Stomach (tissue), 9 donors: ENCODE results near the gene DHPS. TPM values are rescaled to one million over a fixed set of nuclear protein-coding genes. Genes with fewer than 3 reads are reported as not detected.
"Not testable (repeated sequence)": the region's sequence is repeated elsewhere in the genome, so short reads cannot be mapped to it uniquely, and the experiment has no call there.

Experiments used
- DNase-seq, 2 donors: peaks; one replicate each; pipeline versions ENCODE4 v3.0.0 to v3.0.0-alpha.2; 2013 to 2019
- H3K27ac ChIP-seq, 5 donors: fragments of 200-600 bp in 4 of 5; sonication (generic) in 4 of 5; one replicate each; pipeline ENCODE4 v1.5.1; 2013 to 2019; ENCODE audit warnings: mild to moderate bottlenecking in 1 of 5, moderate library complexity in 1 of 5
- H3K27me3 ChIP-seq, 3 donors: fragments of 200-600 bp; sonication (generic); one replicate each; pipeline ENCODE4 v1.5.1; 2017 to 2019; ENCODE audit warnings: mixed run types in 1 of 3
- H3K36me3 ChIP-seq, 4 donors: fragments of 200-600 bp; sonication (generic); 1 replicate in 3 of 4; 2 replicates in 1 of 4; pipeline ENCODE4 v1.5.1; 2016 to 2019
- H3K4me1 ChIP-seq, 4 donors: fragments of 200-600 bp; sonication (generic); one replicate each; pipeline ENCODE4 v1.5.1; 2016 to 2019
- H3K4me3 ChIP-seq, 4 donors: fragments of 200-600 bp; sonication (generic) in 3 of 4; one replicate each; pipeline ENCODE4 v1.5.1; 2016 to 2019; ENCODE audit warnings: mild to moderate bottlenecking in 1 of 4
- H3K9me3 ChIP-seq, 4 donors: fragments of 200-600 bp; sonication (generic); one replicate each; pipeline ENCODE4 v1.5.1; 2016 to 2019
- EP300 ChIP-seq: sonication (generic); formaldehyde crosslinking; IDR thresholded peaks from one replicate; pipeline ENCODE4 v1.6.1; 2017; ENCODE audit warnings: antibody characterized with exemption
- POLR2A ChIP-seq, 4 donors: fragments of 450-650 bp; IDR thresholded peaks; one replicate each; pipeline ENCODE4 v1.6.1; 2016; ENCODE audit warnings: antibody characterized with exemption in 4 of 4, control low read depth in 2 of 4, mild to moderate bottlenecking in 1 of 4, moderate library complexity in 1 of 4
- POLR2AphosphoS5 ChIP-seq, 3 donors: sonication (generic); formaldehyde crosslinking; IDR thresholded peaks; one replicate each; pipeline ENCODE4 v1.6.1; 2016; ENCODE audit warnings: antibody characterized with exemption in 3 of 3
- WGBS, 5 donors: extraction: QIAGEN DNeasy Blood & Tissue Kit in 3 of 5; methylation state at CpG; one replicate each; pipeline versions ENCODE4 v1.1.5 to v1.1.7; 2013 to 2018; 5-methylcytosine and 5-hydroxymethylcytosine counted together
- intact Hi-C: fragments of 100-400 bp; cut with DNase I; formaldehyde crosslinking; loops from one replicate; pipeline ENCODE4 v1.15.1; 2023; ENCODE audit warnings: low total_unique reads
- polyA plus RNA-seq, 3 donors: library from polyadenylated mRNA; stranded (reverse); fragments of 200-250 nt; gene quantifications; one replicate each; pipeline ENCODE4 v1.2.3, GENCODE V29; 2013
- total RNA-seq, 5 donors: library from RNA; depleted of rRNA; stranded (reverse); fragments of >200 nt; gene quantifications; one replicate each; pipeline versions ENCODE4 v1.1.0 to v1.2.3, GENCODE V29; 2014 to 2016
- TF ChIP-seq, protein P1 (sequence below), 7 experiments: fragments of 450-650 bp in 4 of 7; fragments of 200-600 bp in 3 of 7; sonication (generic) in 3 of 7; IDR thresholded peaks; one replicate each; pipeline ENCODE4 v1.5.1; 2016 to 2019; ENCODE audit warnings: antibody characterized with exemption in 7 of 7, control low read depth in 2 of 7, mild to moderate bottlenecking in 1 of 7
- donor health status: healthy with polysubstance abuse.
- donor health status: Bipolar disorder and iron deficiency.
- donor health status: healthy.

The DHPS gene
- total and polyA plus RNA-seq, 8 donors: 51.7 to 287 (median 75.5) TPM

DNA sequence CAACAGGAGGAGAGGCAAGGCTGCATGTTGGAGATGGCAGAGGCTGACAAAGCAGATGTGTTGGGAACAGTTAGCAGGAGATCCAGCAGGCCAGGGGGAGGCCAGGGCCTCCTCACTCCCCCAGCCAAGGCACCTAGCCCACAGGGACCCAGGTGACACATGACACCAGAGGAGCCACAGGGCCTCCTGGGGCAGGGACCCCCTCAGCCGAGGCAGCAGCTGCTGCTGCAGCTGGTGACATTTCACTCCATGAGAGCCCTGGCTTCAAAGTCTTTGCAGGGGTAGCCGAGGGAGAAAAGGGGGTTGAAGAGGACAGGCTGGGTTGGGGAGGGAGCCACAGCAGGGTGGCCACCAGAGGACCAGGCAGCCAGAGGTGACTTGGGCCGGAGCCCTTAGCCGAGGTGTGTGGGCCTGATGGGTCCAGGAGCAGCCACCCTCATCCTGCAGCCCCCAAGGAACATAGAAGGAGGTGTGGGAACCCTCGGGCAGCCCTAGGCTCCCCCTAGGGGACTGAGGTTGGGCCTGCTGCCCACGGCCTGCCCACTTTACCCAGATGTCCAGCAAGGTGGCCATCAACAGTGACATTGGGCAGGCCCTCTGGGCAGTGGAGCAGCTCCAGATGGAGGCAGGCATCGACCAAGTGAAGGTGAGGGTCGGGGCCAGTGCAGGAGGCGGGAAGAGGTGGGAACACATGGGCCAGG lies 6.0 kb upstream of the DHPS start, which contains the start of gene GNG14:
TSS of gene GNG14 (plus strand) at position 503 of the 701 bp plus-strand sequence. CDS start at position 554, 51 bp downstream.
- Histone ChIP-seq H3K4me1 (no peaks in the 10 kb centered on the region), H3K4me3 (no peak within 1 kb of the TSS), H3K9me3 (no peaks in the 10 kb centered on the region), H3K27ac (no peak within 1 kb of the TSS), H3K27me3 (no peaks in the 10 kb centered on the region), H3K36me3 (peaks cover 0 to 16% (median 13%) of the 10 kb centered on the region in 4 donors)
- DNase-seq: peak in 1 of 2 donors; percentile 2
- intact Hi-C loops: no loop called here
- WGBS, 5 donors: 76 to 96% (median 91%) methylated on average over 4 to 9 of the region's 9 CpGs
- no peak for TF ChIP-seq EP300
- no peak for TF ChIP-seq POLR2A (IDR thresholded peaks at IDR 0.05)
- TF ChIP-seq POLR2AphosphoS5 (IDR thresholded peaks at IDR 0.05): no peak
- TF ChIP-seq, protein P1, sequence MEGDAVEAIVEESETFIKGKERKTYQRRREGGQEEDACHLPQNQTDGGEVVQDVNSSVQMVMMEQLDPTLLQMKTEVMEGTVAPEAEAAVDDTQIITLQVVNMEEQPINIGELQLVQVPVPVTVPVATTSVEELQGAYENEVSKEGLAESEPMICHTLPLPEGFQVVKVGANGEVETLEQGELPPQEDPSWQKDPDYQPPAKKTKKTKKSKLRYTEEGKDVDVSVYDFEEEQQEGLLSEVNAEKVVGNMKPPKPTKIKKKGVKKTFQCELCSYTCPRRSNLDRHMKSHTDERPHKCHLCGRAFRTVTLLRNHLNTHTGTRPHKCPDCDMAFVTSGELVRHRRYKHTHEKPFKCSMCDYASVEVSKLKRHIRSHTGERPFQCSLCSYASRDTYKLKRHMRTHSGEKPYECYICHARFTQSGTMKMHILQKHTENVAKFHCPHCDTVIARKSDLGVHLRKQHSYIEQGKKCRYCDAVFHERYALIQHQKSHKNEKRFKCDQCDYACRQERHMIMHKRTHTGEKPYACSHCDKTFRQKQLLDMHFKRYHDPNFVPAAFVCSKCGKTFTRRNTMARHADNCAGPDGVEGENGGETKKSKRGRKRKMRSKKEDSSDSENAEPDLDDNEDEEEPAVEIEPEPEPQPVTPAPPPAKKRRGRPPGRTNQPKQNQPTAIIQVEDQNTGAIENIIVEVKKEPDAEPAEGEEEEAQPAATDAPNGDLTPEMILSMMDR (IDR thresholded peaks at IDR 0.05): no peak

DNA sequence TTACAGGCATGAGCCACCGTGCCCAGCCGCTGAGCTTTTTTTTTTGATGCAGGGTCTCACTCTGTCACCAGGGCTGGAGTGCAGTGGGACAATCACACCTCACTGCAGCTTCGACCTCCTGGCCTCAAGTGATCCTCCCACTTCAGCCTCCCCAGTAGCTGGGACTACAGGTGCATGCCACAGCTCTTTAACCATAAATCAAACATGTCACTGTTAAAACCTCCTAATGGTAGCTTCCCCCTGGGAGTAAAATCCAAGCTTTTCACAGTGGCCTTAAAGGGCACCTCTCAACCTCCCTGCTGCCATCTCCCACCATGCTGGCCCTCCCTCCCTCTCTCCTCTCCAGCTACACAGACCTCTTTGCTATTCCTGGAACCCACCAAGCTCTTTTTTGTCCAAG lies 4.2 kb upstream of the DHPS start:
- Histone ChIP-seq H3K36me3 (peaks cover 0 to 16% (median 13%) of the 10 kb centered on the region in 4 donors), H3K27me3 (no peaks in the 10 kb centered on the region), H3K27ac (no peak overlapping the region), H3K9me3 (no peaks in the 10 kb centered on the region), H3K4me1 (peaks cover 2 to 8% (median 6%) of the 10 kb centered on the region in 4 donors), H3K4me3 (no peak overlapping the region)
- TF ChIP-seq, protein P1 (IDR thresholded peaks at IDR 0.05): no peak
- no peak for TF ChIP-seq POLR2A (IDR thresholded peaks at IDR 0.05)
- TF ChIP-seq POLR2AphosphoS5 (IDR thresholded peaks at IDR 0.05): no peak
- 81 to 93% (median 89%) methylated on average over 2 to 3 of the region's 3 CpGs for WGBS, 5 donors
- intact Hi-C loops: no loop called here
- DNase-seq: no peak

DNA sequence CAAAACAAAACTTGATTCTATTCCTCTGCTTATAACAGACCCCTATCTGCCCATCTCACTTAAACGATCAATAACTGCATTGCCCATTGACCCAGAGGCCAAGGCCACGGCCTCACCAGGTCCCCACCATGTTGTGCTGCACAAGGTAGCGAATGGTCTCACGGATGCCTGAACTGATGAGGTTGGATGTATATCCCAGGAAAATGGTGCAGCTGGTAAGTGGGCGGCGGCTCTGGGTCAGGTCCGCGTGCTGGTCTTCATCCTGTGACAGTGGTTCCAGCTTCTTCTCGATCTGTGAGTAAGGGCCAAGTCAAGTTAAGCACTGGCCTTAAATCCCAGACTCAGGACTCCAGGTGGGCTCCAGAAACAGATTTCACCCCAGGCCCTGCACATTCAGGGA lies 1.6 kb downstream of the DHPS start:
- intact Hi-C loops: no loop called here
- Histone ChIP-seq H3K9me3 (no peaks in the 10 kb centered on the region), H3K27me3 (no peaks in the 10 kb centered on the region), H3K36me3 (peaks cover 40 to 54% (median 52%) of the 10 kb centered on the region in 4 donors), H3K4me1 (peaks cover 8 to 41% (median 31%) of the 10 kb centered on the region in 4 donors), H3K27ac (no peak overlapping the region), H3K4me3 (peak overlapping the region in 1 of 4 donors; percentile 98)
- TF ChIP-seq POLR2A (IDR thresholded peaks at IDR 0.05): no peak
- TF ChIP-seq, protein P1 (IDR thresholded peaks at IDR 0.05): no peak
- TF ChIP-seq POLR2AphosphoS5 (IDR thresholded peaks at IDR 0.05): no peak
- no peak for TF ChIP-seq EP300
- DNase-seq: no peak
- 83 to 93% (median 92%) methylated on average over 9 of the region's 9 CpGs for WGBS, 5 donors

DNA sequence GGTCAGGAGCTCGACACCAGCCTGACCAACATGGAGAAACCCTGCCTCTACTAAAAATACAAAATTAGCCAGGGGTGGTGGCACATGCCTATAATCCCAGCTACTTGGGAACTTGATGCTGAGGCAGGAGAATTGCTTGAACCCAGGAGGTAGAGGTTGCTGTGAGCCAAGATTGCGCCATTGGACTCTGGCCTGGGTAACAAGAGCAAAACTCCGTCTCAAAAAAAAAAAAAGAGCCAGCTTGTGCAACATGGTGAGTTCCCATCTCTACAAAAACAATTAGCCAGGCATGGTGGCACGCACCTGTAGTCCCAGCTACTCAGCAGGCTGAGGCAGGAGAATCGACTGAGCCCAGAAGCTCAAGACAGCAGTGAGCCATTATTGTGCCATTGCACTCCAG lies 3.6 kb downstream of the DHPS start:
- DNase-seq, H3K27ac ChIP-seq, H3K4me3 ChIP-seq, H3K9me3 ChIP-seq, H3K27me3 ChIP-seq: not testable (repeated sequence)
- WGBS, 5 donors: 85 to 93% (median 92%) methylated on average over 4 to 5 of the region's 5 CpGs
- H3K4me1 ChIP-seq: peaks cover 8 to 41% (median 31%) of the 10 kb centered on the region in 4 donors
- peaks cover 57 to 74% (median 72%) of the 10 kb centered on the region in 4 donors for H3K36me3 ChIP-seq
- intact Hi-C loops: loop anchor here (10.0 kb wide), 1 partner anchor 113 kb away; no protein-coding TSS in a partner anchor

DNA sequence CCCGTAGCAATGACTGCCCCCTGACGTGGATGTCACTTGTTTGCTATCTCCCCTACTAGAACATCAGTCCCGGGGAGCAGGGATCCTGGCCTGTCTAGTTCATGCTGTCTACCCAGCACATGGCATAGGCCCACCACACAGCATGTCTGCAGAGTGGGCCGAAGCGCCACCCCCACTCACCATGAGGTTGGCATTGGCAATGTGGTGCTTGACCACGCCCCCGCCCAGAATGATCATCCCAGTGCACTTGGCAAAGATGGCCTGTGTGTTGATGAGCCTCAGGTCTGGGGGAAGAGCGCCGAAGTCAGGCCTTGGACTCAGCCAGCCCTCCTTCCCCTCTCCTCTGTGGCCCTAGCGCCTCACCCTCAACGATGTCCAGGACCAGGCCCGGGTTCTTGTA lies 4.8 kb downstream of the DHPS start:
- Histone ChIP-seq H3K4me1 (peaks cover 8 to 44% (median 31%) of the 10 kb centered on the region in 4 donors), H3K27me3 (no peaks in the 10 kb centered on the region), H3K9me3 (no peaks in the 10 kb centered on the region), H3K4me3 (no peak overlapping the region), H3K36me3 (peaks cover 65 to 85% (median 81%) of the 10 kb centered on the region in 4 donors), H3K27ac (no peak overlapping the region)
- 77 to 95% (median 90%) methylated on average over 3 to 12 of the region's 12 CpGs for WGBS, 5 donors
- TF ChIP-seq, protein P1 (IDR thresholded peaks at IDR 0.05): no peak
- TF ChIP-seq EP300 (no peak), POLR2A (IDR thresholded peaks at IDR 0.05) (no peak), POLR2AphosphoS5 (IDR thresholded peaks at IDR 0.05) (no peak)
- intact Hi-C loops: loop anchor here (10.0 kb wide), 1 partner anchor 112 kb away; no protein-coding TSS in a partner anchor
- no peak for DNase-seq
